Dermis microvascular lymphatic vessel endothelial cell (primary cell): ENCODE results near the gene NLRX1. TPM values are rescaled to one million over a fixed set of nuclear protein-coding genes. Genes with fewer than 3 reads are reported as not detected.
"Not testable (repeated sequence)": the region's sequence is repeated elsewhere in the genome, so short reads cannot be mapped to it uniquely, and the experiment has no call there.

Source experiments
- DNase-seq, 2 donors: peaks; one replicate each; pipeline versions ENCODE4 v3.0.0 to v3.0.0-alpha.2; 2010; ENCODE audit warnings: low read depth in 2 of 2
- total RNA-seq: library from RNA; depleted of rRNA; stranded (reverse); fragments of >200 nt; gene quantifications from 2 replicates; pipeline ENCODE4 v1.2.1, GENCODE V29; 2014

NLRX1 gene
- 11.0 and 16.1 TPM in 2 replicates for total RNA-seq

GRCh38 chr11:119168471-119169281 lies at the start of gene NLRX1:
TSS of gene NLRX1 (plus strand) at chr11:119168725. CDS start at chr11:119171404, 2,679 bp downstream.
- DNase-seq: peak; percentile 76 to 86

GRCh38 chr11:119118946-119119345 lies 49.6 kb upstream of the NLRX1 start:
- DNase-seq: no peak

- DNase-seq: peak in 1 of 2 donors; percentile 24
These were observed 47.9 kb upstream of the NLRX1 start for GRCh38 chr11:119120639-119121007.

GRCh38 chr11:119121008-119121810 lies 47.3 kb upstream of the NLRX1 start, which contains the start of gene HINFP:
TSS of gene HINFP (plus strand) at chr11:119121580. CDS start at chr11:119126945, 5,365 bp downstream.
- DNase-seq: peak; percentile 97 to 99

- no peak for DNase-seq
These were observed 46.8 kb upstream of the NLRX1 start for GRCh38 chr11:119121811-119122124.

GRCh38 chr11:119125821-119126220 lies 42.7 kb upstream of the NLRX1 start:
- DNase-seq: no peak

GRCh38 chr11:119126675-119127268 lies 41.8 kb upstream of the NLRX1 start:
- no peak for DNase-seq

- DNase-seq: peak; percentile 9 to 16
These were observed 37.9 kb upstream of the NLRX1 start for GRCh38 chr11:119130662-119131061.

- no peak for DNase-seq
These were observed 34.0 kb upstream of the NLRX1 start for GRCh38 chr11:119134389-119134978.

GRCh38 chr11:119139276-119139675 lies 29.2 kb upstream of the NLRX1 start:
- DNase-seq: not testable (repeated sequence)

GRCh38 chr11:119144825-119145486 lies 23.6 kb upstream of the NLRX1 start:
- DNase-seq: peak; percentile 62 to 81

GRCh38 chr11:119145551-119145950 lies 23.0 kb upstream of the NLRX1 start:
- no peak for DNase-seq

- DNase-seq: no peak
These were observed 20.8 kb upstream of the NLRX1 start for GRCh38 chr11:119147604-119148333.

GRCh38 chr11:119148720-119149017 lies 19.9 kb upstream of the NLRX1 start:
- DNase-seq: no peak

- DNase-seq: peak in 1 of 2 donors; percentile 23
These were observed 19.3 kb upstream of the NLRX1 start, which contains the start of gene ABCG4 for GRCh38 chr11:119149018-119149785. TSS of gene ABCG4 (plus strand) at chr11:119149052. CDS start at chr11:119149966, 914 bp downstream.

- no peak for DNase-seq
These were observed 18.7 kb upstream of the NLRX1 start for GRCh38 chr11:119149786-119150275.

- no peak for DNase-seq
These were observed 16.5 kb upstream of the NLRX1 start for GRCh38 chr11:119152043-119152442.

- no peak for DNase-seq
These were observed 15.9 kb upstream of the NLRX1 start for GRCh38 chr11:119152604-119153003.

GRCh38 chr11:119153049-119153818 lies 15.3 kb upstream of the NLRX1 start:
- no peak for DNase-seq
